RPMI8226 (cell line): ENCODE results near the gene CCDC142.

Experiments used
- DNase-seq: peaks from one replicate; pipeline ENCODE4 v3.0.0-alpha.2; 2015

CCDC142 gene

DNA sequence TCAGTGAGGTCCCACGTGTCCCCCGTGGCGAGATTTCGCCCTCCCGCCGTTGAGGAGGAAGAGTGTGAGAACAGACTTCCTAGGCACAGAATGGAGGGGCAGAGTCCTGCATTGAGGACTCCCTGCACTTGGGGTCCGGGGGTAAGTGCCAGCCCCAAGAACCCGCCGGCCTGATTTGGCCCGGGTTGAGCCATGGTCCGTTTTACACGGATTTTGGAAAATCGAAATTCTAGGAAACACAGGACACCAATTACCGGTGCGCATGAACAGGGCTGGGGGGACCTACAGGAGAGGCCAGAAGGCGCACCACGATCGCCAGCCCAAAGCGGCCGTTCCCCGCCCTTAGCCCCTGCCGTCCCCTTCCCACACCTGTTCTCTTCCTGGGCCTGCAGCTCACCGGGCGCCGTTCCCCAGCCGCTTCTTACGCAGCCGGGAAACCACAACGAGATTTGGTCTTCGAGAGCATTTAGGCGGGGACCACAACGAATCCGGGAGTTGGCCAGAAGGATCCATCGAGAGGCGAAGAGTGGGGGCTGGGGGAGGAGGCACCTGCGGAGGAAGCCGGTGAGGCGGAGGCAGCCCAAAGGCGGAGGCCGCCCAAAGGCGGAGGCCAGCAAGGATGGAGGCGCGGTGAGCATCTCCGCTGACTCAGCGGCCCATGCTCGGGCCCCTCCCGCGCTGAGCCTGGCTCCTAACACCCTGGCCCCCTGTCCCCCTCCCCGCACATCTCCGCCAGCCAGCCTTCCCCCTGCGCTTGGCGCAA is 31.0 kb upstream of the CCDC142 start:
- DNase-seq: peak; percentile 58

DNA sequence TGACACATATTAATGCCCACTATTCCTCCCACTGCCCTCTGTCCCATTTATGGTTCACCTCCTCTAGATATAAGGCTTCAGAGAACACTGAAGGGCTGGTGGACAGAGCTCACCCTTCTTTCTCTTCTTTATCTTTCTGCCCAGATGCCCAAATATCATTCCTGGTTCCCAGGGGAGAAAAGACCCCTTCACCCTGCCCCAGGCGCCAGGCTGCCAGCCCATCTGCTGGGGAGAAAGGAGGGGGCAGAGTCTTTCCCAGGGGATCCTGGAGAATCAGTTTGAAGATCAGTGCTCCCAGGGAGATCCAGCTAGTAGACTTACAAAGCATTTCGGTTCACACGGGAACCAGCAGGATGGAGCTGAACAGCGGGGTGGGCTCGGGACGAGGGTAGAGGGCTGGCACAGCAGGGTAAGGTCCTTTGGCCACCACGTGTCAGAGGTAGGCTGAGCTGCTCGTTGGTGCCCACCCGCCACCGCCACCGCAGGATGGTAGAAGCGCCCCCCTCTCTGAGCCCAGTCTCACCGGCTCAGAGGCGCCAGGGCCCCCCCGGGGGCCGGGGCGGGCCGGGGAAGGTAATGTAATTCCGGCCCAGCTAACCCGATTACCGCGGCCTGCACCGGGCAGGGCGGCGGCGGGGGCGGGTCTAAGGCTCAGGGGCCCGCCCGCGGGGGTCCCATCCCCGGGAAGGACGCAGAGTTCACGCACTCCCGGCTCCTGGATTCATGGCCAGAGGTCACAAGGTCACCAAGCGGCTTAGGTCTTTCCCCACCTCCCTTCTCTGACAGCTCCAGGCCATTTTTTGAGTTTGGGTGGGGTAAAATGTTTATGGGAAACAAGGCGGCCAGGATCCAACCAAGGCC is 30.2 kb upstream of the CCDC142 start:
- DNase-seq: no peak

DNA sequence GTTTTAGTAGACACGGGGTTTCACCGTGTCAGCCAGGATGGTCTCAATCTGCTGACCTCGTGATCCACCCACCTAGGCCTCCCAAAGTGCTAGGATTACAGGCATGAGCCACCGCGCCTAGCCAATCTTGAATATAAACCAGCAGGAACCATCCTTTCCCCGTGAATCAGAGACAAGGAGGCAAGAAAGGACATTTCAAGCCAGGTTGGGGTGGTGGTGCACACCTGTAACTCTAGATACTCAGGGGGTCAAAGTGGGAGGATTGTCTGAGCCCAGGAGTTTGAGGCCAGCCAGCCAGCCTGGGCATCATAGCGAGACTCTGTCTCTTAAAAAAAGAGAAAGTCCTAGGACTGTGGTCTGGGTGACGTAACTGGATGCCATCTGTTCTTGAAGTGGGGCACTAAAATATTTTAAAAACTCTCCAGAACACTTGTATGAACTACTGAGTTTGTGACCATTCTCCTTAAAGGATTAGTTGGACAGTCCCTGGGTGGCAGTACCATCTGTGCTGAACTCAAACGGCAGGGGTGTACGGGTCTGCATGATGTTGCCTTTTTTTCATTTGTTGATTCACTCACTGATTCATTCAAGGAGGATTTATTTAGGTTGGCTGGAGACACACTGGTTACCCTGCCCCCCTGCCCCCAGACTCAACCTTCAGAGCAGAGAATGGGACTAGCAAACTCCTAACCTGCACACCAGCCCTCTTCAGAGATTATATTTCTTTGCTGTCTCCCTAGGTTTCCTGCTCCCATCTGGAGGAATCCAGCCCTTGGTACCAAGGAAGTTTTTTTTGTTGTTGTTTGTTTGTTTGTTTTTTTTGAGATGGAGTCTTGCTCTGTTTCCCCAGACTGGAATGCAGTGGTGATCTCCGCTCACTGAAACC is 28.5 kb upstream of the CCDC142 start:
- DNase-seq: no peak

DNA sequence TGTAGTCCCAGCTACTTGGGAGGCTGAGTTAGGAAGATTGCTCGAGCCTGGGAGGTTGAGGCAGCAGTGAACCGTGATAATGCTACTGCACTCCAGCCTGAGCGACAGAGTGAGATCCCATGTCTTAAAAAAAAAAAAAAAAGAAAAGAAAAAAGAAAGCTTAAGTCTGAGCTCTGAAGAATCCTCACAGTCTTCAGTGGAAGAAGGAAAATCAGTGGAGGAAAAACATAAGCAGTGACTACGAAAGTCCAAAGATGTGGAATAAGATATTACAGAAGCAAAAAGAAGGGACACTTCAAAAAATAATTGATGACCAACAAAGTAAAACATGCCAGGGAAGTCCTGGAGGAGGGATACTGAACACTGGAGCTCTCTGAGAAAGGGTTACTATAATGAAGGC is 27.5 kb upstream of the CCDC142 start:
- DNase-seq: no peak

DNA sequence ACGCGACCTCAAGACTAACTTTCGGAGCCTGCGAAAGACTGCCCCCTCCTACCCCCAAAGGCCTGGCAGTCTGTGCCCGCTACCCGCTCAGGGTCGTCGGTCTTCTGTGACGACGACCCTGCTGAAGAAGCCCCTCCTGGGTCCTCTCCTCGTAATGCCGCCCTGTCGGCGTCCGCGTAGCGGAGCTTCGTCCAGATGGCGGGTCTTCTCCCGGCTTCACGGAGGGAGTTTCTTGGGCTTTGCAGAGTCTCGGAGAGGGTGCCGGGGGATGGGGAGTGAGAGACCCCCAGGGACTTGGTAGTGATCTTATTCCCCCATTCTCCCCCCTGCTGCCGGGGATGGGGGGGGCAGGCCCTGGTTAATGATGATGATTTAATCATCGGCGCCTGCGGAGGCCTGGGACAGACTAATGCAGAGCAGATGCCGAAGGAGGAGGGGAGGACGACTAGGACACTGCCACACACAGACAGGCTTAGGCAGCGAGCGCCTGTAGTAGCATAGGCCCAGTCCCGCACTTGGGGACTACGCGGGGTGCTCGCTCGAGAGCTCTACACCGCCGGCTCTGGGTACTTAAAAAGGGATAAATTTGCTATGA is 25.2 kb upstream of the CCDC142 start:
- peak; percentile 48 for DNase-seq

DNA sequence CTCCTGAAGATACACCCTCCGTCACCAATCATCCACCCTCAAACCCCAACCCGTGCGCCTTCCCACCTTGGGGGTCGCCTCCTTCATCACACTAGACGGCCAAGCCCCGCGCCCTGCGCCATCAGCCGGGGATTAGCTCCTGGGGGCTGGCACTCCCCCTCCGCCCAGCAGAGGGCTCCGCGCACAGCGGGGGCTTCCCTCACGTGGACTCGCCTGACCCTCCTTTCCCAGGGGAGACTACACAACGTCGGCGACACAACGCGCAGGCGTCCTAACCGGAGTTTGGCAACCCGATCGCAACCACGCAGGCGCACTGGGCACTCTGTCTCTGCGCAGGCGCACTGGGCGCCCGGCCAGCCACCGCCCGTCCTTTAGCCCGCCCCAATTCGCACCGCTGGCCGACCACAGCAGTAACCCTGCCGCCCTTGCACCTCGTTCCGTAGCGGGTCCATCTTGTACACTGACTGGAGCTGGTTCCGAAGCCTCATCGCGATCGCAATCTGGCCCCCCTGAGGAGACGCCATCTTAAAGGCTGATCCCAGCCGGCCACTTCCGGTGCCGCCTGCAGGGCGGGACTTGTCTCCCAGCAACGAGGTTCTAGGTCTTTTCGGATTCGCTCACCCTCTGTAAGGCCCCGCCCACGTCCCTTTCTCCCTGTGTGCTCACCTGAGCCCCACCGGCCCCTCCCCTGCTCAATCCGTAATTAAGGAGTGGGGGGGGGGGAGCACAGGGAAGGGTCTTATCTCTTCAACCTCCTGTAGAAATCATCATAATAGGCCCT is 24.5 kb upstream of the CCDC142 start, which contains the start of gene PCGF1:
Gene PCGF1, minus strand, starts transcription at position 551 of the 781 bp plus-strand sequence. Its CDS starts 27 bp downstream, at position 524.
- peak; percentile 98 for DNase-seq

DNA sequence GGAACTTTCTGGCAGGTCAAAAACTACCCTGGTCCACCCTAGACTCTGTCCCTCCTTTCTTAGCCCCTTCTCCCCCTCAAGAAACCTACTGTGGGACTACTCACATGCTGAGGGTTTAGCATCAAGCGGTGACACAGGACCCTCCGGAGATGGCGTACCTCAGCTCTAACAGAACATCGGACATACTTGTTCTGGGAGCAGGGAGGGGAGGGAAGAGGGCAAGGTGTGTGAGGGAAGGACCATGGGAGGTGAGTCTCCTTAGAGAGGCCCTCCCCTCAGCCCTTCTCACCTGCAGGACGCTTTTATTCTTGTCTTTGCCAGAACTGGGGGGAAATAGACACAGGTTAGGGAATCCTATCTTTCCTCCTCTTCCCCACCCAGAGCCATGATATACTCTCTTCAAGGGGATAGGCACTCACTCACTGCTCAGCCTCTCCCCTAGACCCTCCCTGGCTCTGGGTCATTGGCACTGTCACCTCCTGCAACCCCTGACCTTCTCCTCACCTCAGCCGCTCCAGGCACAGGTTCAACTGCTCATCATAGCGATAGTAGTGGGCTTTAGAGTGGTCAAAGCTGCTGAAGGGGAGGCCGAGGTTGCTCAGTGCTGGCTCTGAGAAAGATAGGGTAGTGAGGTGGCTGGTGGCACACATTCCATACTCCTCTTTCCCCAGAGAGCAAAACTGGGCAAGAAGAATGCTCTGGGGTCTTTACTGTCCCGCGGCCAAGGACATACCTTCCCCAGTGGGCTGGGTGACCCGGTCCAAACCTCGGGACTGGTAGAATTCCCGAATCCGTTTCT is 22.8 kb upstream of the CCDC142 start:
- DNase-seq: no peak

DNA sequence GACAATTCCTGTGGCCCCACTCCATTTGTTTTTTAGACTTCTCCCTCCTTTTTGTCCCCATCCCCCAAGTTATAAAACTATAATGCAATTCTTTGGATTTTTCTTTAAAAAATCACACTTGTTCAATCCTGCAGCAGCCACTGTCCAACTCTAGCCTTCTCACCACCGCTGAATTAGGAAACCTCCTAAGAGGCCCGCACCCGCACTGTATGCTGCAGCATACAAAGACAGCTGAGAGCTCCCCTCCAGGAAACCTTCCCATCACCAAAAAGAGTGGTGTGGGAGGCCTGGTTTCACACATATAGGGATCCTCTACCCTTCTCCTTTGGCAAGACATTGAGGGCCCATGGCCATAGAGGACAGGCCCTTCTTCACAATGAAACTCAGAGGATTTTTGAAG is 21.8 kb upstream of the CCDC142 start:
- DNase-seq: no peak

DNA sequence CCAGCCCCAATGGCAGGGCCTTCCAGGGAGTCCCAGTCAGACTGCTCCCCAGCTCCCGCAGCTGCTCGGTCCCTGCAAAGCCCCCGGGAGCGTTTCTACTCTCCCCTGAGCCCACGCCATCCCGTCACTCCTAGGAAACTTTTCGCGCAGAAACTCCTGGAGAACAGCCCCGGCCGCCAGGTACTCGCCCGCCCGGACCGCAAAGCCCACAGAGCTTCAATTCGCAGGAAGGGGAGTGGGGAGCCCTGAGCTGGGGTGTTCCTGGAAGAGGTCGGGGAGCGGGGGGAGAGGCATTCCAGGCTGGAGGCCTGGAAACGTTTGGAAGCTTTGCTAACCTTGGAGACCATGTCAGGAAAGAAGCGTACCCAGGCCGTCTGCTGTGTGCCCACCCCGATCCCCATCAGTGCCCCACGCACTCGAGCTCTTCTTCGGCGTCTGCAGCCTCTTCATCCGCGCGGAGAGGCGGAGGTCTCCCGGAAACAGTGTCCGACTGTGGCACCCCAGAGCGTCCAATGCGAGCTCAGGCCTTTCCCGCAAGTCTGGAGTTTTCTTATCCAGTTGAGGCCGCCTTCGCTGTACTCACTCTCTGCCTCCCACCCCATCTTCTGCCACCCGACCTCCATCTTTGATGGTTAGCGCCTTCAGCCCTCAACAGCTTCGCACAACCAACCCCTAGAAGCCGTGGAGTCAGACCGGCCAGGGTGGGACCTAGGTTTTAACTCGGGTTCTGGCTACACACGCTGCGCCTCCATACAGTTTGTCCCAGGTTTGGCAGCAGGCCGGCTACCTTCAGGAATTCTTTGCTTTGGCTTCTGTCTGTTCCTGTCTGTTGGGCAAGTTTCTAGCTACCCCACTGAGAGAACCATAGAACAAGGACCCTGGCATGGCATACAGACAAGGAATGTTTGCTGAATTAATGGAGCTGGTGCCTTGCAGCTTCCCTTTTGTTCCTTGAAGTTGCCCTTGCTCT is 21.0 kb upstream of the CCDC142 start:
- DNase-seq: no peak

DNA sequence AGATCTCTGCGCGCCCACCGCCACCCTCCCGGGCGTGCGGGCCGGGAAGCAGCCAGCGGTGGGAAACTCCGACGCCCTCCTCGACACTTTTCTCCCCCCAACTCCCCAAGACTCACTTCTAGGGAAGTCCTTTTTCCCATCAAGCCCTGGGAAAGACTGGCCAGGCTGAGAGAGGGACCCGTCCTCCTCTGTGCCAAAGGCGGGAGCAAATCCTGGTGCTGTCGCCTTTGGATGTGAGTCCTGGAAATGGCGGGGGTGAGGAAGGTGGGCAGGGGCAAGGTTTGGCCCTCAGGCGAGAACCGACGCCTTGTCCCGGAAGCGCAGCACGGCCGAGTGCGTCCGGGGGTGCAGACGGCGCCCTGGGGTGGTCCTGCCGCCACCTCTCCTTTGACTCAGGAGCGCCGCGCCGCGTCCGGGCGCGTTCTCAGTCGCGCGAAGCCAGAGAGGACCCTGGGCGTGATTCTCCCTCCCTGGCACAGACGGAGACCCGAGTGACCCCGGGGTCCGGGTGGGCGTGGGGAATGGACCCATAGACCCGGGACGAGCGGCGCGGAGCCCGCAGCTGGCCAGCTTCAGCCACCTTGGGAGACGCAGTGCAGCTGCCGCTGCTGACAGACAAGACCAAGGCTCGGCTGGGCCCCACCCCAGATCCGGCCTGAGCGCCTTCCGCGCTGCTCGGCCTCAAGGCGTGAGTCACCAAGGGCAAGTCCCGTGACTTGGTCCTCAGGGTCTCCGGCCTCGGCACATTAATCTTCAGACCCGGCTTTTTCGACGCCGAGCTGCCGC is 20.1 kb upstream of the CCDC142 start:
- DNase-seq: peak; percentile 57

DNA sequence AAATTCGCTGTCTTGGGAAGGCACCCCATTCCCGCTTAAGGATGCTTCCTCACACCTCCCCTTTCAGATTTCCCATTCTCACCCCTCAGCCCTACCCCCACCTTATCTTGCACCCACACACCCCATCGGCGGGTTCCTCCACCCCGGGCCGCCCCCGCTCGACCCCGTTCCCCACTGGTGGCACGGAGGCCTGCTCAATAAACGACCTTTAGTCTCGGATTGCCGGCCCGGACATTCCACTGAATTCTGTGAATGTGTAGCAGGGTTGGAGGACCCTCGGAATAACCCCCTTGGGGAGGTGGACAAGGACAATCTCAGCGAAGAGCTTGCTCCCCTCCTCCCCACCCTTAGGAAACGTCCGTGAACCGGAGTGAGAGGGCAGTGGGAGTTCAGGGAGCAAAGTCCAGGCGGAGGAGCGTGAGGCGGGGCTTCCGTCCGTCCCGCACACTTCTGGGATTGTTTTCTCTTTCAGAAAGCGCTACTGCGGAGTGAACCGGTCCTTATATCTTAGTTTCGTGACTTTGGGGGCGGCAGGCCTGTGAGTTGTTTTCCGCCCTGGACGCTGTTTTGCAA is 19.4 kb upstream of the CCDC142 start:
- no peak for DNase-seq

DNA sequence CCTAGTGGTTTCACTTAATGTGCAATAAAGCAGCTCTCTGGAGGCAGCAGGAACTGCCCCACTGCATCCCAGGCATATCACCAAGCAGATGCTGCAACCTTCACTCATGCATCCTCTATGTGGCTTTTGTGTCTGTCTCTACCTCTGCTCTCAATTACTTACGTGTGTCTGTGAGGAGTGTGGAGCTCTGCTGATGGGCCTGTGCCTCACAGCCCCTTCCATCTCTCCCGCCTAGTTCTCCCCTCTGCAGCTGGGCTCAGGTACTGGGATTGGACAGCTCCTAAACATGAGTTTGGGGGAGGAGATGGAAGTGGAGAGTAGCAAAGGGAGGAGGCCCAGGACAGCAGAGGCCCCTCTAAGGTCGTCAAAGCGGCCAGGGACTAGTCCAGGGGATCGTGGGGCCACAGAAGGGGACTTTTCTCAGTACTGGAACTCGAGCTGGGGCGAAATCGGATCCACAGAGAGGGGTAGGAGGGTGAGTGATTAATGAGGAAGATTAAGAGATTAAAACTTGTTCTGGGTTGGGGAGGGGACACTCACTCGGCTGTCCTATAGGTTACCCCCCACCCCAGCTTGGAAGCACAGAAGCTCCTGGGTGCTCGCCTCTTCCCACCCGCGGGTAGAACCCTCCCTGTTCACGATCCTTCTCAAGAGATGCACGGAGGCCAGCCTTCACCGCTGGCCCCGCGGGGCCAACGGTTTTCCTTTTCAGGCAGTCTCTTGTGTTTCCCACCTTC is 18.7 kb upstream of the CCDC142 start:
- DNase-seq: no peak

DNA sequence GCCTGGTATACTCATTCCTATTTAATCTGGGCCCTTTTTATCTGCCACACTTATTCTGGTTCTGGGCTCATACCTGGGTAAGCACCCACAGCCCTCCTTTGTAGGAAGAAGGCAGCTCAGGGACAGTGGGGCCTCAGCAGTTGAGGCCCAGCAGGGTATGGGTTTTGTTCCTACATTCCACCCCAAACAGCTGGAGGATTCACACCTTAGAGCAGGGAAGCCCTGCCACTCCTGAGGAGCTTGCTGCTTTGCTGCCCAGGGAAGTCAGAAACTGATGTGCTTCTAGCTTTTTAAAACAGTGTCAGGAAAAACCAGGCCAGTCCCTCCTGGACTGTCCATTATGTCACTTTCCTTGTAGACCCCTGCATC is 17.8 kb upstream of the CCDC142 start:
- no peak for DNase-seq

DNA sequence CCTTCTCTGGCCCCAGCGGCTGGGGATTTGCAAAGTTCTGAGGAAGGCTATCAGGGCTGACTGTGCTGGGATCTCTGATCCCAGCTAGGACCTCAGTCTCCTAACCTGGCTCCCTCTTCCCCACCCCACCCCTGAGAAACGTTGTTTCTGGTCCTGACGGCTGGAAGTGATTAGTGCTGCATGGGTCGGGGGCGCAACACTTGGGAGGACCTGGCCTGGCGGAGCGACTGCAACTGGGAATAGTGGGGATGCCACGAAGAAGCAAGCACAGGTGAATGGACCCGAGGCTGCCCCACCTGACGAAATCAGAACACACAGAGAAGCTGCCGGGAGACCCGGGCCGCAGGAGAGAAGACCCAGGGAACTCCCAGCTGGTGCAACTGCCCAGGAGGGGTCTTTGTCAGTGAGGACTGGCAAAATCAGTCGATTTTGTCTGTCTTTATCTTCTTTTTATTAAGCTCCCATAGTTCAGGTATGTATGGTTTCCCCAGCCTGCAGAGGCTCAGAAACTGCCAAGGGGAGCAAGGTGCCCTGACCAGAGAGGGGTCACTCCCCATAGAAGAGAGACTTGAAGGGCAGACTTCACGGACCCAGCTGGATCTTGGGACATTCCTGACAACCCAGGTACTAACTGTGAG is 17.3 kb upstream of the CCDC142 start:
- no peak for DNase-seq

DNA sequence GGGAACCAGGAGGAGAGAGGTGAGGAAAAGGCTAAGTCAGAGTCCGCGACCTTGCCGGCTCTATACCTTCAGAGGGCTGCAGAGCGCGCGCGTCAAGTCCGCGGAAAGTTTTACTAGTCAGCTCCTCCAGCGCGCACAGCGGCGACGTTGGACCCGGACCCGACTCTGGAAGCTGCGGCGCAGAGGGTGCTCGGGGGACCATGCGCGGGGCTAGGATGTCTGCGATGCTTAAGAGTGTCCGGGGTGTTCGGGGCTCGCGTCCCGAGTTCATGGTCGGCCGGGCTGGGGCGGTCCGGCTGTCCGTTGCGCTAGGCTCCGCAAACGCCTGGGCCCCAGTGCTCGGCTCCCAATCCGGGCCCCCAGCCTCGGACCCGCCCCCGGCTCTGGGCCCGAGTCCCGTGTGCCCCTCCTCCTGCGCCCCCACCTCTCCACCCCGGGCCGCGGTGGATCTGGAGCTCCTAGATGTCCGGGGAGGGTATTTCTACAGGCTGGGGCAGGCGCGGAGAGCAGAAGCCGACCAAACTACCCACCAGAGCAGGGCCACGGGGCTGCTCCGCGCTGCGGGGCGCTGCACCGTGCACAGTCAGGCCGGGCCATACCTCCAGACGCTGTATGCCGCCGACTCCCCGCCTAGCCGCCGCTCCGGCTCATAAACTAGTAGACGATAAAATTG is 16.6 kb upstream of the CCDC142 start, which contains the start of gene LBX2:
Gene LBX2, minus strand, starts transcription at position 337 of the 673 bp plus-strand sequence. Its CDS starts 66 bp downstream, at position 271.
- no peak for DNase-seq

DNA sequence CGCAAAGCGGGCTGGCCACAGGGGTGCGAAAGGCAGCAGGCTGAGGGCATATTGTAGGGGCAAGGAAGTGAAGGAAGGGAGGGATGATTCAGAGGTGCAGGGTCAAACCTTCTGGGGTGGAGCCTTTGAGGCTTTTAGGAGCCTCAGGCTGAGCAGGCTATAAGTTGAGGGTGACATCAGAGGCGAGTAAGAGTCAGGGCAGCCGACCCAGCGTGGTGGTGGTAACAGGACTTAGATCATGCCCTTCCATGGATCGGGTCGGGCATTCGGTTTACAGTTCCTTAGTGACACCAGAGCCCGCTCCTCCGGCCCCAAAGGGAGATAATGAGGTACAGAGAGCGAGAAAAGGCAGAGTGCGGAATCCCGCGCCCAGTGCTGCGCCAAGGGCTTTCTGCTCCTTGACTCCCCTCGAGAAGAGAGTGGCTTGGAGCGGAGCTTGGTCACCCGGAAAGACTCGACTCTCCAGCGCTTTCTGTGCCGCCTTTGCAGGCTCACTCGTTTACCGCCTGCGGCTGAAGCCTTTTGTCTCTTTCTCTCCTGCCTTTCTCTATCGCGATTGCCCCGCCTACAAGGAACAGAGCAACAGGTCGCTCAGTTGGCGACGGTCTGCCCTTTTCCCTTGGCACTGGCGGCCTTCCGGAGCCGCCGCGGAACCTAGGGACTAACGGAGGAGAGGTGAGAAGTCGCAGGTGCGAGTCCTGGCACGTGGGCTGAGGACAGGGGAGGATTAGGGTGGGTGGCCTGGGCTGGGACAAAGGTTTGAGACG is 15.9 kb upstream of the CCDC142 start:
- no peak for DNase-seq
